Mesothelial cell of epicardium (in vitro differentiated cells): ENCODE measurements around the gene FAM43B. TPM values are rescaled to one million over a fixed set of nuclear protein-coding genes. Genes with fewer than 3 reads are reported as not detected.
A peak's percentile ranks its signal among the peaks of the same experiment; 100 is the strongest.

Experiments
- DNase-seq, 2 experiments: peaks; one replicate each; pipeline ENCODE4 v3.0.0; 2021; ENCODE audit warnings: low spot score in 2 of 2; ENCODE audit not compliant: unreplicated experiment in 2 of 2
- H3K27ac Mint-ChIP-seq: 2 replicates; pipeline ENCODE4 v1.8.0; 2021; ENCODE audit warnings: mixed read lengths
- H3K27me3 Mint-ChIP-seq: 2 replicates; pipeline ENCODE4 v1.8.0; 2021; ENCODE audit warnings: low read depth, mixed read lengths
- H3K36me3 Mint-ChIP-seq: 2 replicates; pipeline ENCODE4 v1.8.0; 2021; ENCODE audit warnings: mixed read lengths
- H3K4me1 Mint-ChIP-seq: 2 replicates; pipeline ENCODE4 v1.8.0; 2021; ENCODE audit warnings: mixed read lengths
- H3K4me3 Mint-ChIP-seq: 2 replicates; pipeline ENCODE4 v1.8.0; 2021; ENCODE audit warnings: mild to moderate bottlenecking, moderate library complexity, mixed read lengths
- H3K9me3 Mint-ChIP-seq: 2 replicates; pipeline ENCODE4 v1.8.0; 2021; ENCODE audit warnings: mixed read lengths
- total RNA-seq: library from RNA; stranded (reverse); gene quantifications from 3 replicates; pipeline ENCODE4 v1.2.1, GENCODE V29; 2021
- TF ChIP-seq, protein P1 (sequence below): fragments of 200-600 bp; sonication (generic); IDR thresholded peaks from one replicate; pipeline ENCODE4 v1.5.0; 2021; ENCODE audit warnings: antibody characterized with exemption; ENCODE audit not compliant: unreplicated experiment

Gene FAM43B
- total RNA-seq, 1 donor from 2014 or later: 0.74 TPM

DNA sequence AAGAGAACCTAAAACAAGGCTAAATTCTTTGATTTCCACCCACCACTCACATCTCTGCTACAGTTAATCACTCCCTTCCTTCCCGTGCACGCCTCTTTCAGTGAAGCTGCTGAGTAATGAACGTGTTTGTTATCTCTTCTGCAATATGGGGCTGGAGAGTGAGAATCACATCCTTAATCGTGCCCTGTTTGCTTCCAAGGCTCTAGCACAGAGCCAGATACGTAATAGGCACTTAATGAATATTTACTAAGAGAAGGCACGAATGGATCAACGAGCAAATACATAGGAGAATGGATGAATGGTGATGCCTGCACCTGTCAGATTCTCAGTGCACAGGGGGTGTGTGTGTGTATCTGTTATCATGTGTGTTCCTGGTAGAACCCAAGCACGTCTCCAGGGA lies 22.1 kb upstream of the FAM43B start:
- Mint-ChIP-seq H3K4me1 (peaks cover 30% of the 10 kb centered on the region), H3K27me3 (peaks cover 64% of the 10 kb centered on the region), H3K9me3 (no peaks in the 10 kb centered on the region), H3K36me3 (no peaks in the 10 kb centered on the region), H3K27ac (peak overlapping the region; percentile 87), H3K4me3 (no peak overlapping the region)
- DNase-seq: no peak
- TF ChIP-seq, protein P1, sequence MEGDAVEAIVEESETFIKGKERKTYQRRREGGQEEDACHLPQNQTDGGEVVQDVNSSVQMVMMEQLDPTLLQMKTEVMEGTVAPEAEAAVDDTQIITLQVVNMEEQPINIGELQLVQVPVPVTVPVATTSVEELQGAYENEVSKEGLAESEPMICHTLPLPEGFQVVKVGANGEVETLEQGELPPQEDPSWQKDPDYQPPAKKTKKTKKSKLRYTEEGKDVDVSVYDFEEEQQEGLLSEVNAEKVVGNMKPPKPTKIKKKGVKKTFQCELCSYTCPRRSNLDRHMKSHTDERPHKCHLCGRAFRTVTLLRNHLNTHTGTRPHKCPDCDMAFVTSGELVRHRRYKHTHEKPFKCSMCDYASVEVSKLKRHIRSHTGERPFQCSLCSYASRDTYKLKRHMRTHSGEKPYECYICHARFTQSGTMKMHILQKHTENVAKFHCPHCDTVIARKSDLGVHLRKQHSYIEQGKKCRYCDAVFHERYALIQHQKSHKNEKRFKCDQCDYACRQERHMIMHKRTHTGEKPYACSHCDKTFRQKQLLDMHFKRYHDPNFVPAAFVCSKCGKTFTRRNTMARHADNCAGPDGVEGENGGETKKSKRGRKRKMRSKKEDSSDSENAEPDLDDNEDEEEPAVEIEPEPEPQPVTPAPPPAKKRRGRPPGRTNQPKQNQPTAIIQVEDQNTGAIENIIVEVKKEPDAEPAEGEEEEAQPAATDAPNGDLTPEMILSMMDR: no peak

DNA sequence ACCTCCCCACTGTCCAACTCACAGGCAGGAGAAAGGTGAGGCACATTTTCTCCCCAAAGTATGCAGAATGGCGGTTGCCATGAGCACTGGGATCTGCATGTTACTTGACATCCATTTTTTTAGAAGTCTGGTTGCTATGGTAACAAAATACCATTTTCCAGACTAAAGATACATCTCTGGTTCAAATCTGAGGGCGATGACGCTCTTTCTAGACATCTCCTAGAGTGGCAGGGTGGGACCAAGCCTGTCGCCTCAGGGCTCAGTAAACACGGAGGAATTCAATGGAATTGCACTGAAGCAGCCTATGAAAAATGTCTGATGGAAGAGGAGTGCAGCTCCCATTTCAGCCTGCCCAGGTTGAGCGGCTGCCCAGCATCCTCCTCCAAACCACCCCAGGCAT lies 21.5 kb upstream of the FAM43B start:
- Mint-ChIP-seq H3K4me1 (peaks cover 30% of the 10 kb centered on the region), H3K9me3 (no peaks in the 10 kb centered on the region), H3K36me3 (no peaks in the 10 kb centered on the region), H3K27ac (peak overlapping the region; percentile 87), H3K27me3 (peaks cover 66% of the 10 kb centered on the region), H3K4me3 (no peak overlapping the region)
- TF ChIP-seq, protein P1: no peak
- DNase-seq: no peak

DNA sequence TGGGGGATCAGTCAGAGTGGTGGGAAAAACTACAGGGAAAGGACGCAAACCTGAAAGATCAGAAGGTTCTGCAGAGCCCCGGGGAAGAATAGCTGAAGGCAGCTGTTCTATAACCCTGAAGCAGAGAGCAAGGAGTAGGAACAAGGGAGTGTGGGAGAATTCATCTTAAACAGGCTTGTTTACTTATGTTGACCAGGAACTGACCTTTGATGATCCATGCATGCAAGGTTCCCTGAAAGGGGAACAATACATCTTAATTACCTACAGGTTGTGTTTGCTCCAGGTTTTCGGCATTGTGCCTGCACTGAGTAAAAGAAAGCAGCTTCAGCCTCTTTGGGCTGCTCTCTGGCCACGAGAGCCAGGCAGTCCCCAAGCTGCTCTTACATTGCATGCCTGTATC lies 18.7 kb upstream of the FAM43B start:
- Mint-ChIP-seq H3K9me3 (no peaks in the 10 kb centered on the region), H3K27ac (peak overlapping the region; percentile 79), H3K4me1 (peaks cover 30% of the 10 kb centered on the region), H3K36me3 (no peaks in the 10 kb centered on the region), H3K27me3 (peaks cover 58% of the 10 kb centered on the region), H3K4me3 (no peak overlapping the region)
- TF ChIP-seq, protein P1: no peak
- no peak for DNase-seq

DNA sequence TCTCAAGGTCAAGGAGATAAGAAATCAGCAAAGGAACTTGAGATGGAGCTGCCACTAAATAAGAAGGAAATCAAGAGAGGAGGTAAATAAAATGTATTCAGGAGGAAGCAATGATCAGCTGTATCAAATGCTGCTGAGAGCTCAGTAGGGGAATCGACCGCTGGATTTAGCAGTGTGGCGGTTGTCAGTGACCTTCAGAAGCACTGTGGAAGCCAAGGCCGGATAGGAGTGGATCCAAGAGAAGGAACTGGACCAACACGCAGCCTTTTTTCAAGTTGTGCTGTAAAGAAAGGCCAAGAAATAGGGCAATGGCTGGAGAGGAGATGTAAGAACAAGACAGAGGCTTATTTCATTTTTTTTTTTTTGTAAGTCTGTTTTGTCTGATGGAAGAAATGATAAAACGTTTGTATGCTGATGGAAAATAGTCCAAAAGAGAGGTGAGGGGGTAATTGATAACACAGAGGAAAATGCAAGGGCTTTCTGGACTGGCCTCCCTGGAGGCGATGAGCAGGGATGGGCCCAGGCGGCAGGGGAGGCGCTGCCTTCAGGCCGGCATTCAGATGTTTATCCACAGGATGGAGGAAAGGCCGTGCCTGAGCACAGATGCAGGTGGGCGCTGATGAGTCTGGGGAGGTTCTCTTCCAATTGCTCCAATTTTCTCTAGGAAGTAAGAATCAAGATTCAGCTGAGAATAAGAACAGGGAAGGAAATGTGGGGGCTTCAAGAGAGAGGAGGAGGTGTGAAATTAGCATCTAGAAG lies 17.5 kb upstream of the FAM43B start:
- Mint-ChIP-seq H3K4me3 (no peak overlapping the region), H3K9me3 (no peaks in the 10 kb centered on the region), H3K36me3 (no peaks in the 10 kb centered on the region), H3K4me1 (peaks cover 30% of the 10 kb centered on the region), H3K27ac (no peak overlapping the region), H3K27me3 (peaks cover 62% of the 10 kb centered on the region)
- no peak for DNase-seq
- TF ChIP-seq, protein P1: no peak

DNA sequence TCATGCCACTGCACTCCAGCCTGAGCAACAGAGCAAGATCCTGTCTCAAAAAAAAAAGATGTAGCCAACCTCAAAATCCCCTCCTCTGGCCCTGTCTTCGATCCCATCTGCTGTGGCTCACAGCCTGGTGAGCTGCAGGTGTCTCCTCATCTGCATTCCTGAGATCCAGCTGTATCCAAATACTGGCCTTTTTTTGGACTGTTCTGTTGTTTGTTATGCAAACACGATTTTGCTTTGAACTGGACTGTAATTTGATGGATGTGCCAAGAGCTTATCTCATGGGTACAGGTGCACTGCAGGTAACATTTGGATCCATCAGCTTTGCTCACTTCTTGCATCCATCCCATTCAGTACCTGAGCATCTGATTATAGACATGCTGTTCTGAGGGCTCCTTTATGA lies 14.1 kb upstream of the FAM43B start:
- Mint-ChIP-seq H3K27me3 (peaks cover 80% of the 10 kb centered on the region), H3K9me3 (no peaks in the 10 kb centered on the region), H3K27ac (no peak overlapping the region), H3K4me1 (peaks cover 15% of the 10 kb centered on the region), H3K36me3 (no peaks in the 10 kb centered on the region), H3K4me3 (no peak overlapping the region)
- TF ChIP-seq, protein P1: no peak
- DNase-seq: no peak
